Psoas muscle (tissue), 8 donors: Measurements from ENCODE around the gene AHRR. TPM values are rescaled to one million over a fixed set of nuclear protein-coding genes. Genes with fewer than 3 reads are reported as not detected.

Experiments used
- ATAC-seq, 4 donors: fragments of 200-7000 bp; cut with Tn5 transposase; one replicate each; pipeline ENCODE4 v1.9.1; 2020; ENCODE audit warnings: moderate library complexity in 3 of 4, mild to moderate bottlenecking in 2 of 4
- DNase-seq, 2 donors: peaks; one replicate each; pipeline ENCODE4 v3.0.0-alpha.2; 2020
- H3K27ac ChIP-seq: fragments of 200-600 bp; one replicate; pipeline ENCODE4 v1.8.0; 2022
- H3K27me3 ChIP-seq, 3 donors: fragments of 200-600 bp in 1 of 3; one replicate each; pipeline versions ENCODE4 v1.6.1 to v1.8.0; 2013 to 2022; ENCODE audit warnings: low read length in 2 of 3, mild to moderate bottlenecking in 2 of 3, moderate library complexity in 1 of 3; ENCODE audit not compliant: insufficient read depth in 3 of 3
- H3K36me3 ChIP-seq, 2 donors: fragments of 200-600 bp in 1 of 2; one replicate each; pipeline versions ENCODE4 v1.6.1 to v1.8.0; 2013 to 2022; ENCODE audit warnings: low read depth in 1 of 2, mild to moderate bottlenecking in 1 of 2, moderate library complexity in 1 of 2; ENCODE audit not compliant: insufficient read depth in 1 of 2
- H3K4me1 ChIP-seq: fragments of 200-600 bp; one replicate; pipeline ENCODE4 v1.8.0; 2022
- H3K4me3 ChIP-seq: fragments of 200-600 bp; one replicate; pipeline ENCODE4 v1.8.0; 2022; ENCODE audit warnings: mild to moderate bottlenecking
- H3K9me3 ChIP-seq: fragments of 200-600 bp; one replicate; pipeline ENCODE4 v1.8.0; 2022
- WGBS, 3 donors: extraction: QIAGEN DNeasy Blood & Tissue Kit; methylation state at CpG; one replicate each; pipeline versions ENCODE4 v1.1.6 to v1.1.7; 2013; 5-methylcytosine and 5-hydroxymethylcytosine counted together
- intact Hi-C, 2 donors: fragments of 100-400 bp; cut with DNase I; formaldehyde crosslinking; loops; one replicate each; pipeline versions ENCODE4 v1.11.0 to v1.14.2; 2022
- polyA plus RNA-seq, 3 donors: library from polyadenylated mRNA; stranded (reverse); fragments of 200-250 nt; gene quantifications; one replicate each; pipeline ENCODE4 v1.2.3, GENCODE V29; 2013
- total RNA-seq, 4 donors: library from RNA; stranded (reverse); fragmentation: NEBNext Ultra II Directional in 2 of 4; extraction: Animal tissue kit (Norgen Biotek cat#: 25700) in 2 of 4; gene quantifications; one replicate each; pipeline versions ENCODE4 v1.2.1 to v1.2.4, GENCODE V29; 2021 to 2023
- TF ChIP-seq, protein P1 (sequence below): fragments of 200-600 bp; IDR thresholded peaks from one replicate; pipeline ENCODE4 v1.8.0; 2022; ENCODE audit warnings: antibody characterized with exemption
- donor health status: healthy with polysubstance abuse.
- donor health status: DM: no; HTN: no; CAD: no; lungs with moderate emphysema.
- donor health status: Bipolar disorder and iron deficiency.
- donor health status: healthy.
- donor health status: DM: yes; HTN: yes; CAD: no.
- donor health status: DM: no; HTN: no; CAD: no.
- donor health status: DM: no; HTN: no; CAD: no.
- donor health status: DM: yes; HTN: yes; CAD: no.

The AHRR gene
- total and polyA plus RNA-seq, 7 donors: 0.10 to 7.4 (median 0.45) TPM

- peaks cover 0 to 91% (median 37%) of the 10 kb centered on the region in 3 donors for H3K27me3 ChIP-seq
- peaks cover 8% of the 10 kb centered on the region for H3K4me1 ChIP-seq
- no peak overlapping the region for H3K27ac ChIP-seq
- no peak for ATAC-seq
- 68 to 72% (median 68%) methylated on average over 33 to 34 of the region's 34 CpGs for WGBS, 3 donors
- H3K4me3 ChIP-seq: no peak overlapping the region
- H3K9me3 ChIP-seq: no peaks in the 10 kb centered on the region
- intact Hi-C loops: loop anchor here (10.0 kb wide), 1 partner anchor 135 kb away; the partner anchor contains the start of gene CEP72 (in 2 of the 2)
- no peak for DNase-seq
- no peaks in the 10 kb centered on the region for H3K36me3 ChIP-seq
- TF ChIP-seq, protein P1, sequence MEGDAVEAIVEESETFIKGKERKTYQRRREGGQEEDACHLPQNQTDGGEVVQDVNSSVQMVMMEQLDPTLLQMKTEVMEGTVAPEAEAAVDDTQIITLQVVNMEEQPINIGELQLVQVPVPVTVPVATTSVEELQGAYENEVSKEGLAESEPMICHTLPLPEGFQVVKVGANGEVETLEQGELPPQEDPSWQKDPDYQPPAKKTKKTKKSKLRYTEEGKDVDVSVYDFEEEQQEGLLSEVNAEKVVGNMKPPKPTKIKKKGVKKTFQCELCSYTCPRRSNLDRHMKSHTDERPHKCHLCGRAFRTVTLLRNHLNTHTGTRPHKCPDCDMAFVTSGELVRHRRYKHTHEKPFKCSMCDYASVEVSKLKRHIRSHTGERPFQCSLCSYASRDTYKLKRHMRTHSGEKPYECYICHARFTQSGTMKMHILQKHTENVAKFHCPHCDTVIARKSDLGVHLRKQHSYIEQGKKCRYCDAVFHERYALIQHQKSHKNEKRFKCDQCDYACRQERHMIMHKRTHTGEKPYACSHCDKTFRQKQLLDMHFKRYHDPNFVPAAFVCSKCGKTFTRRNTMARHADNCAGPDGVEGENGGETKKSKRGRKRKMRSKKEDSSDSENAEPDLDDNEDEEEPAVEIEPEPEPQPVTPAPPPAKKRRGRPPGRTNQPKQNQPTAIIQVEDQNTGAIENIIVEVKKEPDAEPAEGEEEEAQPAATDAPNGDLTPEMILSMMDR: no peak
Observed at GRCh38 chr5:479566-480319, 158.2 kb downstream of the AHRR start.

- no peak overlapping the region for H3K4me3 ChIP-seq
- H3K4me1 ChIP-seq: no peaks in the 10 kb centered on the region
- no peaks in the 10 kb centered on the region for H3K9me3 ChIP-seq
- ATAC-seq: no peak
- no peak for DNase-seq
- WGBS, 3 donors: 74 to 82% (median 77%) methylated on average over 22 to 23 of the region's 23 CpGs
- intact Hi-C loops: no loop called here
- TF ChIP-seq, protein P1: no peak
- H3K36me3 ChIP-seq: no peaks in the 10 kb centered on the region
- H3K27ac ChIP-seq: no peak overlapping the region
- peaks cover 0 to 93% (median 28%) of the 10 kb centered on the region in 3 donors for H3K27me3 ChIP-seq
Observed at GRCh38 chr5:481347-481746, 159.8 kb downstream of the AHRR start.

DNA sequence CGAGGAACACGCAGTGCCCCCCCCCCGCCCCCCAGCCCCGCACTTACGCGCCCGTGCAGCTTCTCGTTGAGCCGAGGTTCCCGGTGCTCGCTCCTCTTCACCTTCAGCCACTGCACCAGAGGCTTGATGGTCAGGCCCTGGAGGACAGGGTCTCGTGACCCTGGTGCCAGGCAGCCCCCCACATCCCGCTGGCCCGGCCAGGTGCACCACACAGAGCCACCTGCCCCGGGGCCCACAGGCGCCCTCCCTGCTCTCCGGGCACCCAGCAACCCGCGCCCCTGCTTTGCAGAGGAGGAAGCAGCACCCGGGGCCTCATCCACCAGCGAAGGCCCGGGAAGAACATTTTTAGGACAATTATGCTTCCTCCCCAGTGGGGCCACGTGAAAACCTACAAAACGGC lies 160.5 kb downstream of the AHRR start:
- intact Hi-C loops: no loop called here
- Histone ChIP-seq H3K36me3 (no peaks in the 10 kb centered on the region), H3K27me3 (peaks cover 0 to 88% (median 22%) of the 10 kb centered on the region in 3 donors), H3K4me3 (no peak overlapping the region), H3K27ac (no peak overlapping the region), H3K4me1 (no peaks in the 10 kb centered on the region), H3K9me3 (no peaks in the 10 kb centered on the region)
- WGBS, 3 donors: 69 to 79% (median 72%) methylated on average over 16 to 22 of the region's 24 CpGs
- TF ChIP-seq, protein P1: no peak
- ATAC-seq (no peak), DNase-seq (no peak)

- no peak for DNase-seq
- intact Hi-C loops: no loop called here
- ATAC-seq: no peak
- TF ChIP-seq, protein P1: no peak
- no peak overlapping the region for H3K4me3 ChIP-seq
- no peaks in the 10 kb centered on the region for H3K9me3 ChIP-seq
- no peaks in the 10 kb centered on the region for H3K4me1 ChIP-seq
- peaks cover 0 to 83% (median 17%) of the 10 kb centered on the region in 3 donors for H3K27me3 ChIP-seq
- no peaks in the 10 kb centered on the region for H3K36me3 ChIP-seq
- WGBS, 3 donors: 94 to 97% (median 94%) methylated on average over 20 to 27 of the region's 27 CpGs
- H3K27ac ChIP-seq: no peak overlapping the region
Observed at GRCh38 chr5:482506-482905, 161.0 kb downstream of the AHRR start.
